ENCODE data around the gene ALK. TPM values are rescaled to one million over a fixed set of nuclear protein-coding genes. Genes with fewer than 3 reads are reported as not detected.

The ALK gene
- total RNA-seq, 2 donors from 2014 or later: 0.19 TPM; not detected in 1

- Histone ChIP-seq H3K27me3 (no peaks in the 10 kb centered on the region), H3K4me3 (no peak overlapping the region), H3K36me3 (no peaks in the 10 kb centered on the region), H3K27ac (no peak overlapping the region), H3K4me1 (no peaks in the 10 kb centered on the region), H3K9me3 (no peaks in the 10 kb centered on the region), H3K9ac (ENCODE audit: low read depth in 2 of 2, low read length in 2 of 2) (no peak overlapping the region)
- DNase-seq: no peak
- no peak for TF ChIP-seq CTCF (IDR thresholded peaks at IDR 0.05)
- intact Hi-C loops (cut with DNase I): no loop called here
Measured at GRCh38 chr2:29360016-29360784, 561.2 kb downstream of the ALK start.

- Histone ChIP-seq H3K36me3 (no peaks in the 10 kb centered on the region), H3K9ac (ENCODE audit: low read depth in 2 of 2, low read length in 2 of 2) (no peak overlapping the region), H3K27me3 (no peaks in the 10 kb centered on the region), H3K27ac (no peak overlapping the region), H3K4me1 (no peaks in the 10 kb centered on the region), H3K9me3 (no peaks in the 10 kb centered on the region), H3K4me3 (no peak overlapping the region)
- TF ChIP-seq CTCF (IDR thresholded peaks at IDR 0.05): no peak
- intact Hi-C loops (cut with DNase I): no loop called here
- no peak for DNase-seq
Measured at GRCh38 chr2:29353403-29353991, 567.9 kb downstream of the ALK start.

- TF ChIP-seq CTCF (IDR thresholded peaks at IDR 0.05): no peak
- H3K27ac ChIP-seq: no peak overlapping the region
- intact Hi-C loops (cut with DNase I): no loop called here
- H3K9me3 ChIP-seq: no peaks in the 10 kb centered on the region
- no peak overlapping the region for H3K9ac ChIP-seq (ENCODE audit: low read depth in 2 of 2, low read length in 2 of 2)
- no peak for DNase-seq
- H3K27me3 ChIP-seq: no peaks in the 10 kb centered on the region
- no peaks in the 10 kb centered on the region for H3K4me1 ChIP-seq
- no peak overlapping the region for H3K4me3 ChIP-seq
- H3K36me3 ChIP-seq: no peaks in the 10 kb centered on the region
Measured at GRCh38 chr2:29351916-29352591, 569.3 kb downstream of the ALK start.

GRCh38 chr2:29351248-29351647 lies 570.1 kb downstream of the ALK start:
- no peak for DNase-seq
- TF ChIP-seq CTCF (IDR thresholded peaks at IDR 0.05): no peak

GRCh38 chr2:29349316-29350030 lies 571.9 kb downstream of the ALK start:
- Histone ChIP-seq H3K4me3 (no peak overlapping the region), H3K9me3 (no peaks in the 10 kb centered on the region), H3K36me3 (no peaks in the 10 kb centered on the region), H3K27ac (no peak overlapping the region), H3K4me1 (no peaks in the 10 kb centered on the region), H3K9ac (ENCODE audit: low read depth in 2 of 2, low read length in 2 of 2) (no peak overlapping the region), H3K27me3 (no peaks in the 10 kb centered on the region)
- no peak for TF ChIP-seq CTCF (IDR thresholded peaks at IDR 0.05)
- intact Hi-C loops (cut with DNase I): no loop called here
- DNase-seq: no peak

More at GRCh38 chr2:29351248-29351647, 570.1 kb downstream of the ALK start:
- H3K9ac ChIP-seq (ENCODE audit: low read depth in 2 of 2, low read length in 2 of 2): no peak overlapping the region
- intact Hi-C loops (cut with DNase I): no loop called here
- H3K4me3 ChIP-seq: no peak overlapping the region
- no peak overlapping the region for H3K27ac ChIP-seq
- no peaks in the 10 kb centered on the region for H3K36me3 ChIP-seq
- H3K27me3 ChIP-seq: no peaks in the 10 kb centered on the region
- no peaks in the 10 kb centered on the region for H3K4me1 ChIP-seq
- H3K9me3 ChIP-seq: no peaks in the 10 kb centered on the region

All from colonic mucosa (tissue), 4 donors.